GM12874 (cell line): ENCODE data around the gene HTT.

Experiments used
- CTCF ChIP-seq: IDR thresholded peaks from 2 replicates; pipeline ENCODE4 v1.5.1; 2011; ENCODE audit warnings: low read depth, mild to moderate bottlenecking, control low read depth, low read length, moderate library complexity; ENCODE audit not compliant: insufficient read depth

HTT gene

GRCh38 chr4:3202836-3203820 is 128.6 kb downstream of the HTT start:
- no peak for TF ChIP-seq CTCF

- no peak for TF ChIP-seq CTCF
These were observed 129.5 kb downstream of the HTT start for GRCh38 chr4:3203971-3204431.

- no peak for TF ChIP-seq CTCF
These were observed 131.5 kb downstream of the HTT start for GRCh38 chr4:3205995-3206394.

GRCh38 chr4:3206439-3207100 is 132.1 kb downstream of the HTT start:
- no peak for TF ChIP-seq CTCF

GRCh38 chr4:3207531-3208037 is 133.1 kb downstream of the HTT start:
- no peak for TF ChIP-seq CTCF

- TF ChIP-seq CTCF = no peak
These were observed 134.3 kb downstream of the HTT start for GRCh38 chr4:3208826-3209225.
